ENCODE measurements around the gene PLEKHG4.

The PLEKHG4 gene

DNA sequence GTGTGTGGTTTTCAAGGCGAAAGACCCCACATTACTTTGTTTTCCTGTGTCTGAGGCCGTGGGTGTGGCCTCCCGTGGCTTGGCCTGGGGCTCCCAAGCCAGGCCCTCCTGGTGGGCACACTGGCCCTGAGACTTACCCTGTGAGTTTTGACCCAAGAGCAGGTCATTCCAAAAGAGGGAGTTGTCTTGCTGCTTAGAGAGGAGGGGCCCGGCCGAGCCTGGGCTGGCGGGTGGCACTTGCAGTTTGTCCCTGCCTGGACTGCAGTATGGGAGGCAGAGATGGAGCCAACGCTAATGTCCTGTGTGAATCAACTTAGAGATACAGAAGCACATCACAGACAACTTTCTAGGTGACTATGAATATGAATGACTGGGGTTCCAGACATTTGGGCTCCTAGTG is 22.7 kb downstream of the PLEKHG4 start:
- no peak overlapping the region for H3K4me3 ChIP-seq (ENCODE audit: low read depth, low read length)
- no peak for TF ChIP-seq CTCF (IDR thresholded peaks at IDR 0.05; ENCODE audit: control insufficient read depth, extremely low read depth, insufficient read depth)
- no peak for DNase-seq (ENCODE audit: low read depth)

- no peak for DNase-seq (ENCODE audit: low read depth)
- H3K4me3 ChIP-seq (ENCODE audit: low read depth, low read length), result no peak overlapping the region
Measured at GRCh38 chr16:67302970-67303369, 23.6 kb downstream of the PLEKHG4 start.

DNA sequence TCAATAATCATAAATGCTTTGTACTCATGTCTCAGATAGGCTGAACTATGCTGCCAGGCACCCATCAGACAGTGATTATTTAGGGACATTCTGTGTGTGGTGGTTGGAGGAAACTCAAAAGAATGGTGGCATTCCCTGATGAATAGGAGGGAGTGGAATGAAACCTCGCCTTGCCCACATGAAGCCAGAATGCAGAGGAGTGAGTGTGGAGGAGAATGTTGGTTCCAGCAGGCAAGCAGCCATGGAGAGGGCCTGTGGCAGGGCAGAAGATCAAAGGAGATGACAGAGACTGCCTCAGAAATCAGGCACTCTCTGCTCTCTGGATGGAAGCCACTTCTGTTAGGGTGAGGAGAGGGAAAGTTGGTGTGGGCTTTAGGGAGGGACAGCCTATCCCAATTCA is 24.7 kb downstream of the PLEKHG4 start:
- no peak for DNase-seq (ENCODE audit: low read depth)
- no peak for TF ChIP-seq CTCF (IDR thresholded peaks at IDR 0.05; ENCODE audit: control insufficient read depth, extremely low read depth, insufficient read depth)
- no peak overlapping the region for H3K4me3 ChIP-seq (ENCODE audit: low read depth, low read length)

More at GRCh38 chr16:67302970-67303369, 23.6 kb downstream of the PLEKHG4 start:
- TF ChIP-seq CTCF (IDR thresholded peaks at IDR 0.05; ENCODE audit: control insufficient read depth, extremely low read depth, insufficient read depth), result no peak

DNA sequence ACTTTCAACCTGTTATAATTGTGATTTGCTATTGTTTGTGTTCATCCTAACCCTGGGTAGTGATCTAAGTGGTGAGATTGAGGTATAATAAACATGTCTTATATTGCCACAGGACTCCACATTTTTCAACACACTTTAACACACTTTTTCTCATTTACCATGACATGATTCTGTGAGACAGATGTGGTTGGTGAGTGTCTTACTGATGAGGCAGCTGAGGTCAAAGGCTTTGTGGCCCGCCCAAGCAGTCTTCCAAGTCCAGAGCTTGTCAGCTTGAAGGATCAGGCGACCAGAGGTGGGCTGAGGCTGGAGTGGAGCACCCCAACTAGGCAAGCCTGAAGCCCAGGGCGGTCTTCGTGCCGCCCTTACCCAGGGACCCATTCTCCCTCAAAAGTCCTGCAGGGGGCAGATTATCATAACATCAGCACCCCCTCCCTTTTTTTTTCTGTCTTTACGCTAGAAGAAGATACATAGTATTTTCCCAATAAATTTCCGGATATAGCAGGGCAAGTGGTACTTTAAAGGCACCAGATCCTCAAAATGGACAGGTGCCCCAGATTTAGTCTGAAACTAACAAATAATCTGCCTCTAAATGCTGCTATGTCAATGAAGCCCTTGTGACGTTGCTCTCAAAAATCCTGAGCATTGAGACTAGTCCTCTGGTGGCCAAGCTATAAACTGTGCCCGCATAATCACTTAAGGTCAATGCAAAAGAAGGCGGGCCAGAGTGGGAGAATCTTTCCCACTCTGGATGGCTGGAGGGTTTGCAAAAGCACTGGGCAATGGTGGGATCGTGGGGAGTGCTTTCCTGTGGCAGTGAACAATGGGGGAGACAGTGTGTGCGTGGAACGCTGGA is 26.1 kb downstream of the PLEKHG4 start:
- DNase-seq (ENCODE audit: low read depth), result no peak
- TF ChIP-seq CTCF (IDR thresholded peaks at IDR 0.05; ENCODE audit: control insufficient read depth, extremely low read depth, insufficient read depth), result no peak
- no peak overlapping the region for H3K4me3 ChIP-seq (ENCODE audit: low read depth, low read length)

DNA sequence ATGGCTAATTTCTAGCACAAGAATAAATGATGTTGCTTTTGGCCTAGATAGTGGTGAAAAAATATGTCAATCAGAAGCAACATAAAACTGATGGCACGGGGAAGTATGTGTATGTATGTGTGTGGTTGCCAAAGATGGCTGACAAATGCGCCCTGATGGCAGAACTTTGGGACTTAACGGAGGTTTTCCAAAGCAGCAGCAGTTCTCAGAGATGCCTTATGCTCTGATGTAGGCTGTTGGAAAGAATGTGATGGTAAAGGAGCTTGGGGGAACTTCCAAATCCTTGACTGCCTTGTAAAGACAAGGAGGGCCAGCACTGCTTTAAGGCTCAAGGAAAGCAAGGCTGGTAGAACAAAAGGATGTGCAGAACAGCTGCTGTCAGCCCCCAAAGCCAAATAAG is 31.2 kb downstream of the PLEKHG4 start:
- TF ChIP-seq CTCF (IDR thresholded peaks at IDR 0.05; ENCODE audit: control insufficient read depth, extremely low read depth, insufficient read depth), result no peak
- H3K4me3 ChIP-seq (ENCODE audit: low read depth, low read length), result no peak overlapping the region
- no peak for DNase-seq (ENCODE audit: low read depth)

DNA sequence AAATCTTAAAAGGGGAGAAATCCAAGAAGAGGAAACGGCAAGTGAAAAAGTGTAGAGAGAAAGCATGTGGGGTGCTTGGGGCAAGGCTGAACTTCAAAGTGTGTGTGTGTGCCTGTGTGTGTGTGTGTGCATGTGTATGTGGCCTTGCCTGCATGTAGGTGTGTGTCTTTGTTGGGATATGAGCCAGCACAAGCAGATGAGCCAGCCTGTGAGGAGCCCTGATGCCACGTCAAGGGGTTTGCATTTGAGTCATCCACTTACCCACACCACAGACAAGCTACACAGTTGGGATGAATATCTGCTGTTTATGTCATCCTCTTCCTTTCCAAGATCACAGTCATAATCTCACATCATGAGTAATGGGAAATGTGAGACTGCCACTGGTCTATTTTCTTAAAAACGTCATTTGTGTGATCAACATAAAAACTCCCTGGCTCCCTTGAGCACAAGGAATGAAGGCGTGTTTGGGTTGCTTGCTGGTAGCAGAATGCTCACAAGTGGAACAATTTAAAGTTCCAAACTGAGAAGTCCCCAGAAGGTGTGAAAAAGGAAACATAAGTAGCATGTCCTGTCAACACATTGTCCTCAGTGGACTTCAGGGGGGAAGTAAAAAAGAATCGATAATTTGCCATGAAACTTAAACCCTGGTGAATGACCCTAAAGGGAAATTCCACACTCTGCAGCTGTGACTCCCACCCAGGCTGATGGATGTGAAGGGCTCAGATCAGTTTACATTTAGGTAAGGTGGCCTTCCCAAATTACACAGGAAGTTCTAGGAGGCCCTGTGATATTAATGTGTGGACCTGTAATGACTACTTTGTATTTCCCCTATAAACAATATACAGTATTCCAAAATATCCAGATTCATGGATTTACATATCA is 32.5 kb downstream of the PLEKHG4 start:
- DNase-seq (ENCODE audit: low read depth), result no peak
- TF ChIP-seq CTCF (IDR thresholded peaks at IDR 0.05; ENCODE audit: control insufficient read depth, extremely low read depth, insufficient read depth), result no peak
- H3K4me3 ChIP-seq (ENCODE audit: low read depth, low read length), result no peak overlapping the region
